HG03432 (cell line): ENCODE data around the gene MSL3.

Experiments
- ATAC-seq: cut with Tn5 transposase; IDR thresholded peaks from one replicate; pipeline ENCODE4 v1.9.1; 2021; ENCODE audit warnings: mild to moderate bottlenecking, moderate library complexity; ENCODE audit not compliant: unreplicated experiment

Gene MSL3, protein sequence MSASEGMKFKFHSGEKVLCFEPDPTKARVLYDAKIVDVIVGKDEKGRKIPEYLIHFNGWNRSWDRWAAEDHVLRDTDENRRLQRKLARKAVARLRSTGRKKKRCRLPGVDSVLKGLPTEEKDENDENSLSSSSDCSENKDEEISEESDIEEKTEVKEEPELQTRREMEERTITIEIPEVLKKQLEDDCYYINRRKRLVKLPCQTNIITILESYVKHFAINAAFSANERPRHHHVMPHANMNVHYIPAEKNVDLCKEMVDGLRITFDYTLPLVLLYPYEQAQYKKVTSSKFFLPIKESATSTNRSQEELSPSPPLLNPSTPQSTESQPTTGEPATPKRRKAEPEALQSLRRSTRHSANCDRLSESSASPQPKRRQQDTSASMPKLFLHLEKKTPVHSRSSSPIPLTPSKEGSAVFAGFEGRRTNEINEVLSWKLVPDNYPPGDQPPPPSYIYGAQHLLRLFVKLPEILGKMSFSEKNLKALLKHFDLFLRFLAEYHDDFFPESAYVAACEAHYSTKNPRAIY

DNA sequence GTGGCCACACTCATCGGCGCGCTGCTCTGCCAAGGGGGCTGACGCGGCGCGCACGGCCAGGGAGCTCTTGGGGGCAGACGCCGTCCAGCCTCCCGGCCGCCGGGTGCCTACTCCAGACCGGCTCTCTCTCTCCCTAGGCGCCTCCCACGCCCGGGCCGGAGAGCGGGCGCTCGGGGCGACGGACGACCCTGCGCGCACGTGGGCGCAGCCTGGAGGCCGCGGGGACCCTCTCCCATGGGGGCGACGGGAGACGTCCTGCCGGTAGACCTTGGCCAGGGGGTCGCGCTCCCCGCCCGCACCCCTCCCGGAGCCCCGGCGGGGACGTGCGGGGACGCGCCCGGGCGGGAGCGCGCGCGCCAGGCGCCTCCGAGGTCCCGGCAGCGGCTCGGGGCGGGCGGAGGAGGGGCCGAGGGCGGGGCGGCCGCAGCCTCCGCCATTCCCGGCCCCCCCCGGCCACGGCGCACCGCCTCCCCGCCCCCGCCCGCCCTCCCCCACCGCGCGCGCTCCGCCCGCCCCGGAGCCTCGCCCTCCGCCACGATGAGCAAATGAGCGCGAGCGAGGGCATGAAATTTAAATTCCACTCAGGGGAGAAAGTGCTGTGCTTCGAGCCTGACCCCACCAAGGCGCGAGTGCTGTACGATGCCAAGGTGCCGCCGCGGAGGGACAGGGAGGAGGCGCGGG lies at the start of gene MSL3:
TSS of gene MSL3 (plus strand) at position 519 of the 681 bp plus-strand sequence. CDS start at position 546, 27 bp downstream.
- peak; percentile 42 for ATAC-seq

- no peak for ATAC-seq
These were observed 35.7 kb upstream of the MSL3 start for GRCh38 chrX:11722304-11722703.

GRCh38 chrX:11724122-11725017 lies 33.7 kb upstream of the MSL3 start:
- no peak for ATAC-seq

- no peak for ATAC-seq
These were observed 32.2 kb upstream of the MSL3 start for GRCh38 chrX:11725631-11726442.

GRCh38 chrX:11728556-11728955 lies 29.5 kb upstream of the MSL3 start:
- ATAC-seq = no peak

GRCh38 chrX:11733614-11734013 lies 24.4 kb upstream of the MSL3 start:
- peak; percentile 55 for ATAC-seq

GRCh38 chrX:11739776-11740175 lies 18.3 kb upstream of the MSL3 start:
- ATAC-seq = peak; percentile 60

- no peak for ATAC-seq
These were observed 17.2 kb upstream of the MSL3 start for GRCh38 chrX:11740794-11741193.

GRCh38 chrX:11741574-11741973 lies 16.5 kb upstream of the MSL3 start:
- no peak for ATAC-seq

- ATAC-seq = no peak
These were observed 12.2 kb upstream of the MSL3 start for GRCh38 chrX:11745881-11746280.

DNA sequence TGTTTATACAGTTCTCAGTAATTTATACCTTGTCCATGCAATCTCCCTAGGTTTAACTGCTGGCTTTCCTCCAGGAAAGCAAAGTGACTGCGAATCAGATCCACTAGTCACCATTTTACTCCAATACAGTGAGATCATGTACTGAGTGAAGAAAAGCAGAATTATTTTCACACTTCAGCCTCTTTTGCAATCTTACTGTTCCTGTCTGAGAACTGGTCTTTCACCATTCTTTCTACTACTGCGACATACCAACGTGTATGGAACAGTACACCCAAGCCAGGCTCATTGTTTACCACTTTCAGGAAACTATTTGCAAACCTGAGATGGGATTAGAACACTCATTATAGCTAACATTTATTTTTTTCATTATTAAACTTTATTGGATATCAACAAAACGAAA lies 8.0 kb upstream of the MSL3 start:
- ATAC-seq = no peak

DNA sequence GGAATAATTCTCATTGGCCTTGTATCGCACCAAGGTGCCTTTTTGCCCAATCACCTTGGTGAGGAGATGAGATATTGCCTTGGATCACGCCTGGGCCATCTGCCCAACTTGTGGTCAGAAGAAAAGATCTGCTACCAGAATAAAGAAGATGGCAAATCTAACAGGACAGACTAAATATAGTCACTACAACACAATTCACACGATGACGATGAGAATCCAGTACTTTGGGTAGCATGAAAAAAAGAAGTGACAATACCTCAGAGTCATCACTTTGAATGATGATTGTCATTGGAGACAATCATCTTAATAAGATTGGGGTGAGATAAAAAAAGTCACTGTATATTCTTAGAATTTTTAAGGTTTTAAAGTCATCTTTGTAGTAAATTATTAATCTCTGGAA lies 7.3 kb upstream of the MSL3 start:
- no peak for ATAC-seq

DNA sequence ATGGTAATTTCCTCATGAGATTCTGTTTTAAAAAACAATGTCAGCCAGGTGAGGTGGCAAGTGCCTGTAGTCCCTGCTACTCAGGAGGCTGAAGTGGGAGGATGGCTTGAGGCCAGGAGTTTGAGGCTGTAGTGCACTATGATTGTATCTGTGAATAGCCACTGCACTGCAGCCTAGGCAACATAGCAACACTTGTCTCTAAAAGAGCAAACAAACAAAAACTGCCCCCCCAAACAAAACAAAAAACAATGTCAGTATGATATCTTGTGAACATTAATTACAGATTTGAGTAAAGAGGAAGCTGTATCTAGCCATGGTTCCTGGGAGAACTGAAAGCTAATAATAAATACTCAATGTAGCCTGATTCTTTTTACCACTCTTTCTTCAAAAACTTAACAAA lies 6.8 kb upstream of the MSL3 start:
- no peak for ATAC-seq

- no peak for ATAC-seq
These were observed 4.4 kb upstream of the MSL3 start for GRCh38 chrX:11753668-11754067.

DNA sequence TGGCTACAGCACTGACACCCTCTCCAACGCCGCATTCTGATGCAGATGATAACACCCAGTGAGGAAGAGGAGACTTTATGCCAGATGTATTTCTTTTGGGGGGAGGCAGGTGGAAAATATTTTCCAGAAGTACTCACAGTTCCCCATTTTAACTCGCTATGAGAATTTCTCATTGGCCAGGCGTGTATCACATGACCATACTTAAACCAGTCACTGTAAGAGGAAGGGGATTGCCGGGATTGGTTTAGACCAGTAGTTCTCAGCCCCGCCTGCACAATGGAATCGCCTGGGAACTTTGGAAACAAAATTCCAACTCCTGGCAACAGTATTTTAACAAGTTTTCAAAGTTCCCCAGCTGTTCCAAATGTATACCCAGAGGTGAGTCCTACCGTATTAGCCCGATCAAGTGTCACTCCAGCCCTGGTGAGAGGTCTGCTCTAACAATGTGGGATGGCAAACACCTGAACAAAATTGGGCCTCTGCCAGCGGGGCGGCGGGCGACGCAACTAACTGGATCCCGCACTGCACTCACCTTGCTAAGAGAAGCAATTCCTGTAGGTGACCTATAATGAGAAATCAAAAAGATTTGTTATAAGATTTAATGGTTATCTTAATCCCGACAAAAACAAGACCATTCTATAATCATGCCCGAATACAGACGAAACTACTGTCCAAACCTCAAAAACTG lies 2.9 kb upstream of the MSL3 start:
- ATAC-seq = no peak

GRCh38 chrX:11755724-11756123 lies 2.3 kb upstream of the MSL3 start:
- no peak for ATAC-seq

- ATAC-seq = no peak
These were observed 1.4 kb upstream of the MSL3 start for GRCh38 chrX:11756354-11757318.

DNA sequence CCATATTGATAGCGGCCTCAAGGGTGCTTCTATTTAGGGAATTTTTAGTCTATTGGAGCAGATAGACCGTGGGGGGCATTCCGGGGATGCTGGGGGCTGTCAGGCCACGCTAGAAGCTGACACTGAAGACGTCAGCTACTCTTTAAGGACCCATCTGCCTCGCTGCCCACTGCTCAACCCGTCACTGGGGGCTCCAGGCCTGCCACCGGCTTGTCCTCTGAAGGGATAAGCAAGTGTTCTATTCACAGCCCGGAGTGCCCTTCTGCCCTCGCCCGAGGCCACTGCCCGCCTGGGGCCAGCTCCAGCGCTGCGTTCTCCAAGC lies 679 bp upstream of the MSL3 start:
- no peak for ATAC-seq
